AG08395 (cell line): ENCODE measurements around the gene AHNAK2.
"Not testable (repeated sequence)": the region's sequence is repeated elsewhere in the genome, so short reads cannot be mapped to it uniquely, and the experiment has no call there.

Experiments
- DNase-seq: peaks from one replicate; pipeline ENCODE4 v3.0.0; 2012; ENCODE audit warnings: mixed read lengths, low spot score

AHNAK2 gene

DNA sequence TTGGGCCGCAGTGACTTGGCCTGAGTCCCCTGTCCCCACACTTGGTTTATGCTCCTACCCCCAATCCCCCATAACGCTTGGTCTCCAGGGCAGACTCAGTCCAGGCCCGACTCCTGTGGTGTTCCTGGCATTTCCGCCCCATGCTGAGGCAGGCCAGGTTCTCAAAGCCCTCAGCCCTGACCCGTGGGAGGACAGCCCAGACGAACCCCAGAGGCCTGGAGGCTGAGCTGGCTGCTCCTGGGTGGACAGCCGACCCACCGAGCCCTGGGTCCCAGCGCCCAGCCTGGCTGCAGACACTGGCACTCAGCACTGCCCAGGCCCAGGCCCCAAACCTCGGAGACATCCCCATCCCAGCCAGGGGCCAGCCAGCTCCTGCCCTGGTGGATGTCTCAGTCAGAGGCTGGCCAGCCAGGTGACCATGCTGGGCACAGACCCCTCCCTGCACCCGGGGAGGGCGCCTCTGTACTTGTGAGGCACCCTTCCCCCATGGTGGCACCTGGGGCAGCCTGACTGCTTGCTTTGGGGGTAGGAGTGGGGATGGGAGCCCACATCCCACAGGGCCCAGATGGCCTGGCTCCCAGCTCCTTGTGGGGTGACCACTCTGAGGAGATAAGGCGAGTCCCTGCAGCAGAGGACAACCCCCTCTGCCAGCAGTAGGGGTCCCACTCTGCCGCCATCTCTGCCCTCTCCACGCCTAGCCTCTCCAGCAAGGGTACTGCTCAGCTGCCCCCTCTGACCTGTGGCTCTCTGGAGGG, 52.1 kb downstream of the AHNAK2 start:
- no peak for DNase-seq

DNA sequence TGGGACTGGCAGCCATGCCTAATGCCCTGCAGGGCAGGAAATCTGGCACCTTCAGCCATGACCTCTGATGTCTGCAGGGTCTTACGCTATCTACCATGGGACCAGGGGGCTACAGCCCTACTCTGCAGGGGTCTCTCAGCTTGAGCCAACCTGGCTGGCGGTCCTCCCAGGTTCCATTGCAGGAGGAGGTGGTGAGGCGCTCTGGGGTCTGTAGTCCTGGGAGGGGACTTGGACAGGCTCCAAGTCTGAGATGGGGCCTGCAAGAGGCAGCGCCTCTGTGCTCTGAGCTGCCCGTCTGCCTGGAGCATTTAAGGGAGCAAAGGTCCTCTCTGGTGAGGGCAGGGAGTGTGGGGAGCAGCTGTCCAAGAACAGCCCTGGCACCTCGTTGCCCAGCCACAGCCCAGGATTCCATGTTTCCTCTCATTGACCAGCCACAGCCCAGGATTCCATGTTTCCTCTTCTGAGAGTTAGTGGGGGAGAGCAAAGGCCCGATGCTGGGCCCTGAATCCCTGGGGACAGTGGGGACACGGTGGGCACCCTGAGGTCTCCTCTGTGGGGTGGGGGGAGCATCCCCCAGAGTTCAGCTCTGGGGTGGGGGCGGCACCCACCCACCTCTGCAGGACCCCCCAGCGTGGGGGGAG, 52.8 kb downstream of the AHNAK2 start:
- no peak for DNase-seq

DNA sequence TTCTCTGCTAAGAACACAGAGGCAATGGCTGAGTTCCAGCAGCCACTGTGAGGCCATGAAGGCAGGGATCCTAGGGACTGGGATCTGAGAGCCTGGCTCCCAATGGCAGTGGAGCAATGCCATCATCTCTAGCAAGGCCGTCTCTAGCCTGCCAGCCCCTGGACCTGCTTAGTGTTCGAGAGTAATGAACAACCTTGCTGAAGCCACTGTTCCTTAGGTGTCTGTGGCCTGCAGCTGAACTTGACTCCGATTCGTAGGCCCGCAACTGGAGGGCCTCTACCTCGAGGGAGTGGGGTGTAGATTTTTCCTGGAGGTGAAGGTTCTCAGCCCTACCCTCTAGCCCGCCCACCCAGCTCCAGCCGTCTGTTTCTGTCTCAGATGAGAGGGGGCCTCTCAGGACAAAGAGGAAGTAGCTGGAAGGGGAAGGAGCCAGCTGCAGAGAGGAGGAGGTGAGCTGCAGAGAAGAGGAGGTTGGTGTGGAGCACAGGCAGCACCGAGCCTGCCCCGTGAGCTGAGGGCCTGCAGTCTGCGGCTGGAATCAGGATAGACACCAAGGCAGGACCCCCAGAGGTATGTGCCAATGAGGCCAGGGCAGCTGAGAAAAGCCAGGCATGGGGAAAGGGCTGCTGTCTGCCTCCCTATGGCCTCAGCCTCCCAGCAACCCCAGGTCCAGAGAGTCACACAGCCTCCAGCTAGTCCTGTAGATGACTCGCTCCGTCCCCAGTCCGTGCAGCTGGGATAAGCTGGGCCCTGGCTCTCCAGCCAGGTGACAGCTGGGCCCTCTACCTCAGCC, 53.6 kb downstream of the AHNAK2 start, which contains the start of gene PLD4:
PLD4 (plus strand) TSS at position 459 of the 793 bp plus-strand sequence. CDS start 2,262 bp downstream, outside the sequence.
- no peak for DNase-seq

DNA sequence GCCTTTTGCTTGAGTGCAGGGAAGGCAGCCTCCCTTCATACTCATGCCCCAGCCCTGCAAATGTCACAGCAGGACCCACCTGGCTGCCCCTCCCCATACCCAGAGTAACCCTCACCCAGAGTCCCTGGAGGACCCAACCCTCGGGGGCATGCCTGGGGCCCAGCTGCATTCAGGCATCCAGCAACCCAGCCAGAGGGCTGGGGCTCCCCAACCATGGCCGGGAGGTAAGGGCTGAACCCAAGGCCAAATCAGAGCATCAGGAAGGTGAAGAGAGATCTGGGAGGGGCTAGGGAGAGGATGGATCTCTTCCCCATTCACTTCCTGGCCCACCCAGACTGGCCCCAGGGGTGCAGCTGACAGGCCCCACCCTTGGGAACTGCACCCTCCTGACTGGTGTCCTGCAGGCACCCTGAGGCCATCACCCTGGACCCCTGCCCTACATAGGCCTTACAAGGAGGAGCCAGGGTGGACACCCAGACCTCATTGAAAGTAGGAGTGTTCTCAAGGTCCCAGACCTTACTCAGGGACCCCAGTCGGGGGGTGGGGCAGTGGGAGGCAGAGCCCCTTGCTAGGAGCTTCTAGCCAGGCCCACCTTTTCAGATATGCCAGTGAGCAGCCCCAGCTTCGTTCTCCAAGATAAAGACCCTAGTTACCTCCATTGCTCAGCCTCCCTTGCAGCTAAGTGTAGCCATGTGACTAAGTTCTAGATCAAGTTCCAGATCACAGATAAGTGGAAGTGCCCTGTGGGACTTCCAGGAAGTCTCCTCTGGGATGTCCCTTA, 54.3 kb downstream of the AHNAK2 start:
- DNase-seq: no peak

DNA sequence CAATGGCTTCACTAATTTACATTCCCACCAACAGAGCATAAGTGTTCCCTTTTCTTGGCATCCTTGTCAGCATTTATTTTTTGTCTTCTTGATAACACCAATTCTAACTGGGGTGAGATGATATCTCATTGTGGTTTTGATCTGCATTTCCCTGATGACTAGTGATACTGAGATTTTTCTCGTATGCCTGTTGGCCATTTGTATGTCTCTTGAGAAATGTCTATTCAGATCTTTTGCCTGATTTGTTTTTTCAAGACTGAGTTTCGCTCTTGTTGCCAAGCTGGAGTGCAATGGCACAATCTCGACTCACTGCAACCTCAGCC, 58.2 kb downstream of the AHNAK2 start:
- no peak for DNase-seq

DNA sequence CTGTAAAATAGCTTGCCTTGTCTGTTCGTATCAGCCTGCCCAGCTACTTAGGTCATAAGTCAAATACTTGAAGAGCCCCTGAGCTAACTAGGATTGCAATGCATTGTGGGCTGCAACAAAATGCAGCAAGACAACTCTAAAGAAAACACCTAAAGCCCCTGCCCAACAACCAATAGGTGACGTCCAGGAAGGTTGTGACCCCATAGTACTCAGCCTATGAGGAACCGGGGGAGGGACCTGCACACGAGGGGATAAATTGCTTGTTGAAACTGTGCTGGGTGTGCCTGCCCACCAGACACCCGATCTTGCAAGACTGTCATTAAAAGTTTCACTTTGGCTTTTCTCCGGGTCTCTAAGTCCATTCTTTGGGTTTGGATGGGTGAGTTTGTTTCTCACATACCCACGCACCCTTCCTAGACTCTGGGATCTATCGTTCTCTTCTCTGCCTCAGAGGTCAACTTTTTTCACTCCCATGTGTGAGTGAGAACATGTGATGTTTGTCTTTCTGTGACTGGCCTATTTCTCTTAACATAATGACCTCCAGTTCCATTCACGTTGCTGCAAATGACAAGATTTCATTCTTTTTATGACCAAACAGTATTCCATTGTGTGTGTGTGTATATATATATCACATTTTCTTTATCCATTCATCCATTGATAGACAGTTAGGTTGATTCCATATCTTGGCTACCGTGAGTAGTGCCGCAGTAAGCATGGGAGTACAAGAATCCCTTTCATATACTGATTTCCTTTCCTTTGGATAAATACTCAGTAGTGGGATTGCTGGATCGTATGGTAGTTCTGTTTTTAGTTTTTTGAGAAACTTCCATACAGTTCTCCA, 58.8 kb downstream of the AHNAK2 start:
- not testable (repeated sequence) for DNase-seq

DNA sequence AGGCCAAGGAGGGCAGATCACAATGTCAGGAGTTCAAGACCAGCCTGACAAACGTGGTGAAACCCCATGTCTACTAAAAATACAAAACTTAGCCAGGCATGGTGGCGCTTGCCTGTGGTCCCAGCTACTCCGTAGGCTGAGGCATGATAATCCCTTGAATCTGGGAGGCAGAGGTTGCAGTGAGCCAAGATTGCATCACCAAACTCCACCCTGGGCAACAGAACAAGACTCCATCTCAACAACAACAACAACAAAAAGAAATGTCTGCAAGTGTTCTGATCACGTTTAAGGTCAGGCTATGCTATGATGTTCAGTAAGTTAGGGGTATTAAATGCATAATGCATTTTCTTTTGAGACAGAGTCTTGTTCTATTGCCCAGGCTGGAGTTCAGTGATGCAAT, 60.2 kb downstream of the AHNAK2 start:
- no peak for DNase-seq

DNA sequence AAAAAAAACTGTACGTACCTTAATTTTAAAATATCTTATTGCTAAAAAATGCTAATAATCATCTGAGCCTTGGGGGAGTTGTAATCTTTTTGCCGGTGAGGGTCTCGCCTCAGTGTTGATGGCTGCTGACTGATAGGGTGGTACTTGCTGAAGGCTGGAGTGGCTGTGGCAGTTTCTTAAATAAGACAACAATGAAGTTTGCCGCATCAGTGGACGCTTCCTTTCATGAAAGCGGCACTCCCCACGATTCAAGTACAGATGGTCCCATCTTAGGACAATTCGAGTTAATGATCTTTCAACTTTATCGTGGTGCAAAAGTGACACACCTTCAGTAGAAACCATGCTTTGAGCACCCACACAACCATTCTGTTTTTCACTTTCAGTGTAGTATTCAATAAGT, 61.1 kb downstream of the AHNAK2 start:
- no peak for DNase-seq

DNA sequence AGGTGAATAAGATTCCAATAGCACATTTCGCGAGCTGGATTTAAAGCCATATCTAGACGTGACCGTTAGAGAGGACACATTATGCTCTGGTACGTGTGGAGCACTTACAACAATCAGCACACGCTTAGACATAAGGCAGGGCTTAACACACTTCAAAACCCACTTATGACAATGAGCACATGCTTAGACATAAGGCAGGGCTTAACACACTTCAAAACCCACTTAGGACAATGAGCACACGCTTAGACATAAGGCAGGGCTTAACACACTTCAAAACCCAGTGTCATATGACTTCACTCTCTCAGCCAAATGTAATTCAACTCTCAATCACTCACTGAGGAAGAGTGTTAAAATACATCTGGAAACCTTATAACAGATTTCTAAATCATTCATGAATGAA, 64.7 kb downstream of the AHNAK2 start:
- no peak for DNase-seq

DNA sequence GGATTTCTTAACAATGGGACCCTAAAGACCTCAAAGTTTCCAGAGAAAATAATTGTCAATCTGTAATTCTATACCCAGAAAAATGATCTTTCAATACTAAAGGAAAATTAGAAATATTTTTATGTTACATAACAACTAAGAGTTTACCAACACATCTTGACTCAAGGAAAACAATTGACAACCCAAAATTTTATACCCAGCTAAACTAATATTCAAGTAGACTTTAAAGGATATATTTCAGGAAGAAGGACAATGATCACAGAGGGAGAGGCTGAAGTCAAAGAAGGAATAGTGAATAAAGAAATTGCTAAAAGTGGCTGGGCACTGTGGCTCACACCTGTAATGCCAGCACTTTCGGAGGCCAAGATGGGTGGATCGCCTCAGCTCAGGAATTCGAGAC, 66.1 kb downstream of the AHNAK2 start:
- DNase-seq: no peak

DNA sequence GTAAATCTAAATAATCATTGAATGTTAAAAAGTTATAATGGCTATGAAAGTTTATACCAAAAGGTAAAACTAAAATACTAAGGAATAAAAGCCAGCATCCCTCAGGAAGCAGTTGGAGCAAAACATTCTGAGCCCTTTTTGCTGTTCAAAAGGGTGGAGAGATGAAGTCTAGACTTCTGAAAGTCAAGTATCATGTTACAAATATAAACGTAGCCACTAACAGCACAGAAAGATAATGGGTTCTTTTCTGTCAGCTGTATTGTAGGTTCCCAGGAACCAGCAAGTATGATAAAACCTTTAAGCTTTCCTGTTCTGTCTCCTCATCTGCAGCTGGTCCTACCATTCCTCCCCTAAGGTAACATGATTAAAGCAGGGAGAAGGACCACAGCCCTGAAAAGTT, 69.9 kb downstream of the AHNAK2 start:
- no peak for DNase-seq

DNA sequence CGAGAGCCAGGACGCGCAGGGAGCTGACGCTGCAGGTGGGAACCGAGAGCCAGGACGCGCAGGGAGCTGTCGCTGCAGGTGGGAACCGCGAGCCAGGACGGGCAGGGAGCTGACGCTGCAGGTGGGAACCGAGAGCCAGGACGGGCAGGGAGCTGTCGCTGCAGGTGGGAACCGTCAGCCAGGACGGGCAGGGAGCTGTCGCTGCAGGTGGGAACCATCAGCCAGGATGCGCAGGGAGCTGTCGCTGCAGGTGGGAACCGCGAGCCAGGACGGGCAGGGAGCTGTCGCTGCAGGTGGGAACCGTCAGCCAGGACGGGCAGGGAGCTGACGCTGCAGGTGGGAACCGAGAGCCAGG, 72.6 kb downstream of the AHNAK2 start:
- DNase-seq: not testable (repeated sequence)

DNA sequence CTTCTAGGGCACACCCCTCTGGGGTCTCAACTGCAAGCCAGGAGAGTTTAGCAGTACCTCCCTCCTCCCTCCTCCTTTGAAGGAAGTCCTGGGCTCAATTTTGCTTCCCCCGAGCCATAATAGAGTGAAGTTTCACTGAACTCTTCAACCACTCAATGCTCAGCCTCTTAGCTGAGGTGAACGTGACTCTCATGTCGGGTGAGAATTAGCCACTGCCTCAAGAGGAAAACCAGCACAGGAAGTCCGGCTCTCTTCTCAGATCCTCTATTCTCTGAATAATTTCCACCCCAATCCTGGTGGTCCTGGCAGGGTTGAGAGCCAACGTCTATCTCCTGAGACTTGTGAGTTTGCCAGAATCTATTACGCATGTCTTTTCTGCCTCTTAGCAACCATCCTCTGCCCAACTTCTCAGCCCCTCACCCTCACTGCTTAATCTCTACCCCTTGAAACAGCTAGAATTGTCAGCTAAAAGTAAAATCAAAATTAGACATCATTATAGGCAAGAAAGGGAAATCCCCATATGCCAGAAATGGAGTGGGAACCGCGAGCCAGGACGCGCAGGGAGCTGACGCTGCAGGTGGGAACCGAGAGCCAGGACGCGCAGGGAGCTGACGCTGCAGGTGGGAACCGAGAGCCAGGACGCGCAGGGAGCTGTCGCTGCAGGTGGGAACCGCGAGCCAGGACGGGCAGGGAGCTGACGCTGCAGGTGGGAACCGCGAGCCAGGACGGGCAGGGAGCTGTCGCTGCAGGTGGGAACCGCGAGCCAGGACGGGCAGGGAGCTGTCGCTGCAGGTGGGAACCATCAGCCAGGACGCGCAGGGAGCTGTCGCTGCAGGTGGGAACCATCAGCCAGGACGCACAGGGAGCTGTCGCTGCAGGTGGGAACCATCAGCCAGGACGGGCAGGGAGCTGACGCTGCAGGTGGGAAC, 73.3 kb downstream of the AHNAK2 start:
- DNase-seq: not testable (repeated sequence)

DNA sequence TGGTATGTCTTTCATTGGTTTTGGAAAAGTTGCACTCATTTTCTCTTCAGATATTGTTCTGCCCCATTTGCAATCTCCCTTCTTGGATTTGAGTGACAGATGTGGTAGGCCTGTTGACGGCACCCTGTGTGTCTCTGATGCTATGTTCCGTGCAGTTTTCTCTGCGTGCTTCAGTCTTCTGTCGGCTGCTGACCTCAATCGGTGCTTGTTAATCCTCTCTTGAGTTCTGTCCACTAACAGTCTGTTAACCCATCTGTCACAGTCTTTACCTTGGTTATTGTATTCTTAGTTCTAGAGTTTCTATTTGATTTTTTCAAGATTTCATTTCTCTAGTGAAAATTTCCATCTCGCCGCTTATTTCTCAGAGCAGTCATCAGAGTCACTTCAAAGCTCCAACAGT, 74.2 kb downstream of the AHNAK2 start:
- no peak for DNase-seq

DNA sequence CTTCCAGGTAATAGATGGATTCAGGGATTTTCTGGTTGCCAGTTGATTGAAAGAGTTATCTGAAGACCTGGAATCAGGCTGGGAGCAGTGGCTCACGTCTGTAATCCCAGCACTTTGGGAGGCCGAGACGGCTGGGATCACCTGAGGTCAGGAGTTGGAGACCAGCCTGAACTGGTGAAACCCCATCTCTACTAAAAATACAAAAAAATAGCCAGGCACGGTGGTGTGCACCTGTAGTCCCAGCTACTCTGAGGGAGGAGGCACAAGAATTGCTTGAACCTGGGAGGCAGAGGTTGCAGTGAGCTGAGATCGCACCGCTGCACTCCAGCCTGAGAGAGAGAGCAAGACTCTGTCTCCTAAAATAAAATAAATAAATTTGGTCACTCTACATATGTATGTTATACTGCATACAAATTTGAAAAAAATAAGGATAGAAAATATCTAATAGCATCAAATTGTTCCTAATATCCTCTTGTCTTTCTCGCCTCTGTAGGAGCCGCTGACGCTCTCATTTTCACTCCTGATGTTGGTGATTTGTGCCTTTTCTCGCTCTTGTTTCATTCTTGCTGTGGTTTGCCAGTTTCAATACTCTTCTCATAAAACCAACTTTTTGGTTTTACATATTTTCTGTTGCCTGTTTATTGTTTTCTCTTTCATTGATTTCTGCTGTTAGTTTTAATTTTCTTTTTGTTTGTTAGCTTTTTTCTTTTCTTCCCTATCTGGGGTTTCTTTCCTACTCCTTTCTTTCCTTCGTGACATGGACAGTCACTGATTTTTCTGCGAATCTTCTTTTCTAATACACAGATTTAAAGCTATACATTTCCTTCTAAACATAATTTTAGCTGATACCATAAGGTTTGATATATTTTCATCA, 77.3 kb downstream of the AHNAK2 start:
- no peak for DNase-seq

DNA sequence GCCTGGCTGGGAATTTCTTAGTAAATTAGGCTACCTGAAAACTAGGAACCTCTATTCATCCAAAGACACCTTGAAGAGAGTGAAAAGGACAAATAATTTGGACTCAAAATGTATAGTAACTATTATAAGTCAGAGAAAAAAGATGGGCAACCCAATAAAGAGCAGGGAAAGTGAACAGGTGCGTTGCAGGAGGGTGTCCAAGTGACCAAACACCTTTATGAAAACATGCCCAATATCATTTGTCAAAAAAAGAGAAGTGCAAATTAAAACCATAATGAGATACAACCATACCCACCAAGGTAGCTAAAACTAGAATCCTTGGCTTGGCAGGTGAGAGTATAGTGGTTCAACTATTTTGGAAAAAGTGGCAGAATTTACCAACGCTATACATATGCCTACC, 78.4 kb downstream of the AHNAK2 start:
- DNase-seq: no peak

DNA sequence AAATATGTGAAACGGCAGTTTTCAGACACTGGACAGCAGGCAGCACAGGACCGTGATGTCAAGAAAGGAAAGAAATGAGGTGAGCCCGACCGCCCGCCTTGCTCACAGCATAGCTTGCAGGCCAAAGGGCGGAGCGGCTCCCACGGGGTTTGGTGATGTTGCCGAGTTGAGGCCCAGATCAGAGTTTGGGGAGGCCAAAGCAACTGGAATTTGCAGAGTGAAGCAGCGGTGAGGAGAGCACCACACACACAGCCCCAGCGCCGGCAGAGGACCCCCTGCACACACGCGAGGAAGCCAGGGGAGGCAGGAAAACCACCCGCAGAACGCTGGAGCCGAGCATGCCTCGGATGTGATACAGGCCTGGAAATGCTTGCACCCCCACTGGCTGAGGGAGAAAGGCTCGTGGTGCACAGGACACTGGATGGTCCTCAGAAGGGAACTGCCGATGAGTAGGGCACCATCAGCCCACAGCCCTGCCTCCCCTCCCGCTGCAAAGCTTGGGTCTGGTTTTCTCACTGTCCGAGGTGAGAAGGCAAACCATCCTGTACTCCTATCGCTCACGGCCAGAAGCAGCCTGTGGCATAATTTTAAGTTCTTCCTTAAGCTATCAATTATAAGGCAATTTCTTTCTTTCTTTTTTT, 79.2 kb downstream of the AHNAK2 start:
- no peak for DNase-seq

DNA sequence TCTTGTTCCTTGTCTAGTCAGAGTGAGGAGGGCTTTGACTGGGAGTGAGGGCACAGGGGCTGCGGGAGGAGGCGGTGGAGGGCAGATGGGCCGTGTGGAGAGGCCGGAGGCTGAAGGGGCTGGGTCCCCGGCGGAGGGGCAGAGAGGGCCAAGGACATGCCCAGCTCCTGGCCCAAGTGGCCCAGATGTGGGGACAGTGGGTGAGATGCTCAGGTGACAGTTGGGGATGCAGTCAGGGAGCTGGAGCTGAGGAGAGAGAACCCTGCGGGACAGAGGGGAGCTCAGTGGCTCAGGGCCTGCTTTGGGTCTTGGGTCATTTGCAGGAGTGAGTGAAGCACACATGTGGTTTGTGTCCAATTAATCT, 80.0 kb downstream of the AHNAK2 start:
- no peak for DNase-seq
